Superior temporal gyrus (tissue), 1 donor: Measurements from ENCODE around the gene CD22.

ENCODE experiments used
- DNase-seq: peaks from one replicate; pipeline ENCODE4 v3.0.0-alpha.2; 2016; ENCODE audit errors: extremely low spot score

The CD22 gene

DNA sequence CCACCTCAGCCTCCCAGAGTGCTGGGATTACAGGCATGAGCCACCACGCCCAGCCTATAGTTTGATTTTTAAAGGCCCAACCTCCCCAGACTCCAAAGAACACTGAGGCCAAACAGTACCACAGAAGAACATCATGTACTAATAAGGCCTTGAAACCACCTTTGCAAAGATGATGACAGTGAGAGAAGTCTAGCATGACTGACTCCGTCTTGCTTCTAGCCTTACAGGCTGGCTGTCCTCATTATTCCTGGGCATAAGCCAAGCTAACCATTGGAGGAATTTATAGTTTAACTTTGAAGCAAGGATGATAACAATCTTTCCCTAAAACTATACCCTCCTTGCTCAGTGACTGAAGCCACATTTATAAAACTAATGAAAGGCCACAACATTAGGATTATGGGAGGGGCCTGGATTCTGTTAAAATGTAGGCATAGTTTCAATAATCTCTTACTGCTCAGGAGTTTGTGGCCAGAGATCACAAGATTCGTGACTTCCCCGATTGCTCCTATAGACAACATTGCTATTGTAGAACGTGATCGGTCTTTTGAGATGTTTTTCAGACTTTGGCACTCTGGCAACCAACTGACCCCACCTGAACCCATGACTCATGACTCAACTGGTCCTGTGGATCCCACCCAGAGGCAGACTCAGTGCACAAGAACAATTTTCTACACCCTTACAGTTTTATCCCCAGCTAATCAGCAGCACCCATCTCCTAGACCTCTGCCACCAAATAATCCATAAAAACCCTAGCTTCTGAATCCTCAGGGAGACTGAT is 59.5 kb downstream of the CD22 start:
- DNase-seq = no peak

- no peak for DNase-seq
These were observed 60.3 kb downstream of the CD22 start for GRCh38 chr19:35389192-35389861.

GRCh38 chr19:35392742-35393715 is 64.0 kb downstream of the CD22 start:
- DNase-seq = no peak

- no peak for DNase-seq
These were observed 66.6 kb downstream of the CD22 start for GRCh38 chr19:35395382-35396199.

- DNase-seq = no peak
These were observed 67.4 kb downstream of the CD22 start for GRCh38 chr19:35396240-35396885.
